HepG2 (cell line): ENCODE data around the gene ZBTB46. TPM values are rescaled to one million over a fixed set of nuclear protein-coding genes. Genes with fewer than 3 reads are reported as not detected.

ENCODE experiments used
- AKAP8 ChIP-seq: sonication (generic); formaldehyde crosslinking; IDR thresholded peaks from 2 replicates; pipeline ENCODE4 v1.5.1; 2020; ENCODE audit warnings: mild to moderate bottlenecking, missing genetic modification reagents
- KLF15 ChIP-seq: sonication (generic); formaldehyde crosslinking; IDR thresholded peaks from 2 replicates; pipeline ENCODE4 v1.8.1; 2023; ENCODE audit warnings: borderline replicate concordance, mild to moderate bottlenecking, inconsistent platforms, missing genetic modification reagents, mixed read lengths
- NFYC ChIP-seq: IDR thresholded peaks from 2 replicates; pipeline ENCODE4 v1.6.1; 2016; ENCODE audit warnings: missing genetic modification reagents, missing compliant biosample characterization
- NKX3-1 ChIP-seq: sonication (generic); formaldehyde crosslinking; IDR thresholded peaks from 2 replicates; pipeline ENCODE4 v1.5.0; 2020; ENCODE audit warnings: missing genetic modification reagents
- POLR2AphosphoS5 ChIP-seq: IDR thresholded peaks from 2 replicates; pipeline ENCODE4 v1.6.1; 2012; ENCODE audit warnings: low read depth, low read length
- SMAD3 ChIP-seq: sonication (generic); formaldehyde crosslinking; IDR thresholded peaks from 2 replicates; pipeline ENCODE4 v1.4.0; 2020; ENCODE audit warnings: missing genetic modification reagents
- TARDBP ChIP-seq: sonication (generic); formaldehyde crosslinking; IDR thresholded peaks from 2 replicates; pipeline ENCODE4 v1.8.0; 2022; ENCODE audit warnings: mild to moderate bottlenecking, missing genetic modification reagents
- TBL1XR1 ChIP-seq: fragments of 150-350 bp; IDR thresholded peaks from 2 replicates; pipeline ENCODE4 v1.6.1; 2014; ENCODE audit warnings: borderline replicate concordance, low read length; ENCODE audit not compliant: partially characterized antibody
- TCF7 ChIP-seq: sonication (generic); IDR thresholded peaks from 2 replicates; pipeline ENCODE4 v1.6.1; 2016; ENCODE audit warnings: antibody characterized with exemption, low read depth
- TFE3 ChIP-seq: IDR thresholded peaks from 2 replicates; pipeline ENCODE4 v1.6.1; 2016
- TOPORS ChIP-seq: sonication (generic); formaldehyde crosslinking; IDR thresholded peaks from 2 replicates; pipeline ENCODE4 v1.8.0; 2023; ENCODE audit warnings: mild to moderate bottlenecking, missing genetic modification reagents
- ZBTB33 ChIP-seq: sonication (generic); formaldehyde crosslinking; IDR thresholded peaks from 2 replicates; pipeline ENCODE4 v1.4.0; 2020; ENCODE audit warnings: missing genetic modification reagents
- ZFP90 ChIP-seq: sonication (generic); formaldehyde crosslinking; IDR thresholded peaks from 2 replicates; pipeline ENCODE4 v1.8.0; 2022; ENCODE audit warnings: missing genetic modification reagents, mild to moderate bottlenecking, inconsistent platforms, borderline replicate concordance
- ZNF331 ChIP-seq: sonication (generic); formaldehyde crosslinking; IDR thresholded peaks from 2 replicates; pipeline ENCODE4 v1.4.0; 2020; ENCODE audit warnings: missing genetic modification reagents
- ZNF382 ChIP-seq: sonication (generic); formaldehyde crosslinking; IDR thresholded peaks from 2 replicates; pipeline ENCODE4 v1.5.0; 2020; ENCODE audit warnings: missing genetic modification reagents, mild to moderate bottlenecking, borderline replicate concordance
- ZNF460 ChIP-seq: sonication (generic); formaldehyde crosslinking; IDR thresholded peaks from 2 replicates; pipeline ENCODE4 v1.5.1; 2020; ENCODE audit warnings: missing genetic modification reagents, mild to moderate bottlenecking, borderline replicate concordance
- ZNF468 ChIP-seq: sonication (generic); formaldehyde crosslinking; IDR thresholded peaks from 2 replicates; pipeline ENCODE4 v1.8.0; 2022; ENCODE audit warnings: mild to moderate bottlenecking, moderate library complexity, missing genetic modification reagents
- ZNF574 ChIP-seq: sonication (generic); formaldehyde crosslinking; IDR thresholded peaks from 2 replicates; pipeline ENCODE4 v1.4.0; 2020; ENCODE audit warnings: missing genetic modification reagents
- ZNF713 ChIP-seq: sonication (generic); formaldehyde crosslinking; IDR thresholded peaks from 2 replicates; pipeline ENCODE4 v1.4.0; 2020; ENCODE audit warnings: mild to moderate bottlenecking, missing genetic modification reagents
- polyA plus RNA-seq, 8 experiments: library from polyadenylated mRNA; depleted of rRNA in 3 of 8; stranded (reverse) in 7 of 8; unstranded in 1 of 8; fragments of >200 nt; fragmentation: Illumina TruSeq in 4 of 8; extraction: Trizol in 4 of 8; gene quantifications; 2 replicates each; pipeline versions ENCODE4 v1.2.1 to v1.2.3, GENCODE V29; 2011 to 2016; ENCODE audit warnings: low read depth in 4 of 8, missing spikeins in 1 of 8, mixed read lengths in 1 of 8; ENCODE audit not compliant: insufficient read depth in 1 of 8
- total RNA-seq, 5 experiments: library from RNA; depleted of rRNA; stranded (reverse); fragments of >200 nt; fragmentation: Illumina TruSeq; extraction: Trizol; gene quantifications; 2 replicates each; pipeline ENCODE4 v1.2.3, GENCODE V29; 2016; ENCODE audit warnings: low read depth in 1 of 5

Gene ZBTB46
- total and polyA plus RNA-seq, 2 of the 13 experiments (the other 11 are each of a cell fraction or from before 2014, with no cell fraction given): 1.6 to 13.5 TPM

GRCh38 chr20:63734946-63735858 lies 95.9 kb downstream of the ZBTB46 start (continued):
- TF ChIP-seq ZBTB33 (CRISPR knock-in tag): peak; percentile 94
- no peak for TF ChIP-seq ZNF331 (CRISPR knock-in tag)
- no peak for TF ChIP-seq ZFP90 (CRISPR knock-in tag)
- 0 out of 2 replicates have a peak, but pooled peaks have one; percentile 11 for TF ChIP-seq POLR2AphosphoS5
- no peak for TF ChIP-seq TOPORS
- TF ChIP-seq TFE3 (CRISPR knock-in tag): no peak
- TF ChIP-seq SMAD3 (CRISPR knock-in tag): no peak
- no peak for TF ChIP-seq KLF15 (CRISPR knock-in tag)
- no peak for TF ChIP-seq TCF7
- no peak for TF ChIP-seq NFYC
- TF ChIP-seq ZNF468: no peak
- TF ChIP-seq ZNF574 (CRISPR knock-in tag): 0 out of 2 replicates have a peak, but pooled peaks have one; percentile 60
- TF ChIP-seq ZNF713 (CRISPR knock-in tag): no peak
- no peak for TF ChIP-seq TBL1XR1
- peak; percentile 19; the same call in 1 of the 2 replicates for TF ChIP-seq AKAP8 (CRISPR knock-in tag)
- TF ChIP-seq ZNF460 (CRISPR knock-in tag): no peak
- TF ChIP-seq ZNF382 (CRISPR knock-in tag): no peak
- peak; percentile 51; the same call in 1 of the 2 replicates for TF ChIP-seq TARDBP
- no peak for TF ChIP-seq NKX3-1 (CRISPR knock-in tag)
